OCI-LY3 (cell line): ENCODE results near the gene TMEM214.

ENCODE experiments used
- EZH2phosphoT487 ChIP-seq: fragments of 200-600 bp; shearing (Covaris generic); IDR thresholded peaks from 2 replicates; pipeline ENCODE4 v1.6.1; 2018; ENCODE audit warnings: antibody characterized with exemption, mixed run types, low read depth
- TF ChIP-seq, protein P1 (sequence below): fragments of 200-600, 300-600 bp; sonication (generic); IDR thresholded peaks from 2 replicates; pipeline ENCODE4 v1.5.1; 2014; ENCODE audit warnings: antibody characterized with exemption, low read length, low read depth

DNA sequence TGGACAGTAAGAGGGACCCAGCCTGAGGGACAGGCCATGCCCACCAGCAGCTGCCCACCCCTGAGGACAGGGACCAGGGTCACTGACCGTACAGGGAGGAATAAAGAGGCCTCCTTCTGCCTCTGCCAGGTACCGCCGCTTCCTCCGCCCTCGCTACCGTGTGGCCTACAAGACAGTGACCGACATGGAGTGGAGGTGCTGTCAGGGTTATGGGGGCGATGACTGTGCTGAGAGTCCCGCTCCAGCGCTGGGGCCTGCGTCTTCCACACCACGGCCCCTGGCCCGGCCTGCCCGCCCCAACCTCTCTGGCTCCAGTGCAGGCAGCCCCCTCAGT lies 47.8 kb downstream of the TMEM214 start:
- TF ChIP-seq, protein P1, sequence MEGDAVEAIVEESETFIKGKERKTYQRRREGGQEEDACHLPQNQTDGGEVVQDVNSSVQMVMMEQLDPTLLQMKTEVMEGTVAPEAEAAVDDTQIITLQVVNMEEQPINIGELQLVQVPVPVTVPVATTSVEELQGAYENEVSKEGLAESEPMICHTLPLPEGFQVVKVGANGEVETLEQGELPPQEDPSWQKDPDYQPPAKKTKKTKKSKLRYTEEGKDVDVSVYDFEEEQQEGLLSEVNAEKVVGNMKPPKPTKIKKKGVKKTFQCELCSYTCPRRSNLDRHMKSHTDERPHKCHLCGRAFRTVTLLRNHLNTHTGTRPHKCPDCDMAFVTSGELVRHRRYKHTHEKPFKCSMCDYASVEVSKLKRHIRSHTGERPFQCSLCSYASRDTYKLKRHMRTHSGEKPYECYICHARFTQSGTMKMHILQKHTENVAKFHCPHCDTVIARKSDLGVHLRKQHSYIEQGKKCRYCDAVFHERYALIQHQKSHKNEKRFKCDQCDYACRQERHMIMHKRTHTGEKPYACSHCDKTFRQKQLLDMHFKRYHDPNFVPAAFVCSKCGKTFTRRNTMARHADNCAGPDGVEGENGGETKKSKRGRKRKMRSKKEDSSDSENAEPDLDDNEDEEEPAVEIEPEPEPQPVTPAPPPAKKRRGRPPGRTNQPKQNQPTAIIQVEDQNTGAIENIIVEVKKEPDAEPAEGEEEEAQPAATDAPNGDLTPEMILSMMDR: no peak
- no peak for TF ChIP-seq EZH2phosphoT487
